ENCODE measurements around the gene CTPS1. TPM values are rescaled to one million over a fixed set of nuclear protein-coding genes. Genes with fewer than 3 reads are reported as not detected.

Gene CTPS1
- total RNA-seq, 4 donors from 2014 or later: 30.9 to 70.1 (median 51.3) TPM

GRCh38 chr1:40965531-40965930 lies 14.0 kb upstream of the CTPS1 start:
- TF ChIP-seq CTCF (IDR thresholded peaks at IDR 0.05) (no peak), POLR2A (IDR thresholded peaks at IDR 0.05) (no peak)
- H3K4me3 ChIP-seq: no peak overlapping the region
- no peaks in the 10 kb centered on the region for H3K36me3 ChIP-seq
- no peak overlapping the region for H3K27ac ChIP-seq
- no peaks in the 10 kb centered on the region for H3K27me3 ChIP-seq
- H3K9me3 ChIP-seq: no peaks in the 10 kb centered on the region
- no peaks in the 10 kb centered on the region for H3K4me1 ChIP-seq
- intact Hi-C loops (cut with DNase I; ENCODE audit: low total_unique reads): no loop called here
- no peak for DNase-seq

- Histone ChIP-seq H3K36me3 (no peaks in the 10 kb centered on the region), H3K27ac (no peak overlapping the region), H3K27me3 (no peaks in the 10 kb centered on the region), H3K4me3 (no peak overlapping the region), H3K9me3 (no peaks in the 10 kb centered on the region), H3K4me1 (no peaks in the 10 kb centered on the region)
- TF ChIP-seq POLR2A (IDR thresholded peaks at IDR 0.05) (no peak), CTCF (IDR thresholded peaks at IDR 0.05) (no peak)
- no peak for DNase-seq
- intact Hi-C loops (cut with DNase I; ENCODE audit: low total_unique reads): no loop called here
Observed at GRCh38 chr1:40966417-40966816, 13.1 kb upstream of the CTPS1 start.

- intact Hi-C loops (cut with DNase I; ENCODE audit: low total_unique reads): no loop called here
- Histone ChIP-seq H3K4me3 (no peak overlapping the region), H3K27me3 (no peaks in the 10 kb centered on the region), H3K36me3 (no peaks in the 10 kb centered on the region), H3K27ac (no peak overlapping the region), H3K4me1 (no peaks in the 10 kb centered on the region), H3K9me3 (no peaks in the 10 kb centered on the region)
- TF ChIP-seq POLR2A (IDR thresholded peaks at IDR 0.05) (no peak), CTCF (IDR thresholded peaks at IDR 0.05) (no peak)
- DNase-seq: no peak
Observed at GRCh38 chr1:40969445-40969844, 10.1 kb upstream of the CTPS1 start.

- no peak overlapping the region for H3K27ac ChIP-seq
- H3K27me3 ChIP-seq: no peaks in the 10 kb centered on the region
- intact Hi-C loops (cut with DNase I; ENCODE audit: low total_unique reads): no loop called here
- no peaks in the 10 kb centered on the region for H3K4me1 ChIP-seq
- H3K36me3 ChIP-seq: no peaks in the 10 kb centered on the region
- no peak for DNase-seq
- no peak overlapping the region for H3K4me3 ChIP-seq
- no peaks in the 10 kb centered on the region for H3K9me3 ChIP-seq
- TF ChIP-seq CTCF (IDR thresholded peaks at IDR 0.05) (no peak), POLR2A (IDR thresholded peaks at IDR 0.05) (no peak)
Observed at GRCh38 chr1:40971966-40972365, 7.5 kb upstream of the CTPS1 start.

- Histone ChIP-seq H3K4me1 (peaks cover 0 to 2% of the 10 kb centered on the region in 2 donors), H3K27ac (no peak overlapping the region), H3K9me3 (no peaks in the 10 kb centered on the region), H3K36me3 (no peaks in the 10 kb centered on the region), H3K4me3 (no peak overlapping the region), H3K27me3 (no peaks in the 10 kb centered on the region)
- TF ChIP-seq POLR2A (IDR thresholded peaks at IDR 0.05) (no peak), CTCF (IDR thresholded peaks at IDR 0.05) (no peak)
- no peak for DNase-seq
- intact Hi-C loops (cut with DNase I; ENCODE audit: low total_unique reads): no loop called here
Observed at GRCh38 chr1:40973912-40974311, 5.6 kb upstream of the CTPS1 start.

Data from uterus (tissue), 4 donors.